ENCODE results near the gene ZBTB16. TPM values are rescaled to one million over a fixed set of nuclear protein-coding genes. Genes with fewer than 3 reads are reported as not detected.

The ZBTB16 gene
- total RNA-seq, 2 experiments from 2014 or later, result 7.4 to 7.6 TPM

DNA sequence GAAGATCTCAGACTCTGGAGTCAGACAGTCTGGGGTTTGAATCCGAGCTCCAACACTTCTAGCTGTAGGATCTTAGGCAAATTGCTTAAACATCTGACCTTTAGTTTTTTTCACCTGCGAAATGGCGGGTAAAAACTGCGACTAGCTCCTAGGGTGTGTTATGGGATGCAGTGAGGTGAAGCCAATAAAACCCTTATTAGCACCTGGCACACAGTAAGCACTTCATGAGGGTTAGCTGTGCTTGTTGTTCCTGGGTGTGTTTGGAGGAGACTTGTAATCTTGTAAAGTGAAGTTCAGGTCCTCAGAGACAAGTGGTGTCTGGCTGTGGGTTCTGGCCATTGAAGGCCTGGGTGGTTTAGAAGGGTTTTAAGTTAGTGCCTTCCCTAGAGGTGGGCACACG is 68.9 kb downstream of the ZBTB16 start:
- Mint-ChIP-seq H3K36me3 (ENCODE audit: low read depth) (no peaks in the 10 kb centered on the region), H3K27me3 (peaks cover 13% of the 10 kb centered on the region), H3K4me3 (no peak overlapping the region), H3K27ac (no peak overlapping the region), H3K4me1 (peaks cover 13% of the 10 kb centered on the region), H3K9me3 (no peaks in the 10 kb centered on the region)
- CTCF ChIA-PET, result interaction anchor here (1.2 kb wide), 1 partner anchor 27 kb away, joined by 5 read pairs; no protein-coding TSS in a partner anchor
- no peak for DNase-seq
- POLR2A ChIA-PET, result no interaction called here

DNA sequence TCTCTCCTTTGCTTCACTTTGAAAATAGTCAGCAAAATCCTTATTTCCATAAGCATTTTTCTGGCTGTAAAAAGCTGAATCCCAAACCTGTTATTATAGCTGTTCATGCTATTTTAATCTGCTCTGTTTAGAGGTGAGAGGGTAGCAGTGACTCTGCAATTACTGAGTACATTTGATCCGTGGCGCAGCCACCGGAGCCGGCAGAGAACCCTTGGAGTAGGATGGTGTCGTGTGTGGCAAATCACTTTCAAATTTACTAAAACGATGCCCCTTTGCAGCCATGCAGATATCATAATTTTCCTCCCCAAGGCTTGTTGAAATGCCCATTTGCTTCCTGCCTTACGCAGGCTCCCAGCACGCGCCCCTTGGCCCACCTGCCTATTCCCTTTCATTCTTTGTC is 69.6 kb downstream of the ZBTB16 start:
- Mint-ChIP-seq H3K27ac (no peak overlapping the region), H3K4me1 (peaks cover 13% of the 10 kb centered on the region), H3K27me3 (peaks cover 13% of the 10 kb centered on the region), H3K4me3 (no peak overlapping the region), H3K36me3 (ENCODE audit: low read depth) (no peaks in the 10 kb centered on the region), H3K9me3 (no peaks in the 10 kb centered on the region)
- ChIA-PET CTCF (no interaction called here), POLR2A (no interaction called here)
- no peak for DNase-seq

DNA sequence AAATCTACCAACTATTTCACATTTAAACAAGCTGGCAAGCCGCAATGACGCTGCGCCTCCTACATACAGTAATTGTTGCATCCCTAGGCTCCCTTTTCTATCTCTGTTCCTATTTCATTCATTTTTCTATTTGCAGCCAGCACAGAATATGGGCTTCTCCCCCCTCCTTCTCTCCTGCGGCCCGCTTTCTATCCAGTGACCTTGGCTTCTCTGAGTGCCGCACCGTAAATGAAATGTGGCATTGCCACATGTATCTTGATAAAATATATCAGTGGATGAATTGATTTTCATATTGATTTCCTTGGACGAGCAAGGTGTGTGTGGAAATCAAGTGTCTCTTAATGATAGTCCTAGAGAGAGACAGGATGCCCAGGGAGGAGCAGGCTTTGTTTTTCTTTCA is 70.2 kb downstream of the ZBTB16 start:
- H3K4me1 Mint-ChIP-seq, result peaks cover 13% of the 10 kb centered on the region
- no peak for DNase-seq
- H3K27me3 Mint-ChIP-seq, result peaks cover 11% of the 10 kb centered on the region
- no peak overlapping the region for H3K4me3 Mint-ChIP-seq
- no peaks in the 10 kb centered on the region for H3K36me3 Mint-ChIP-seq (ENCODE audit: low read depth)
- CTCF ChIA-PET, result no interaction called here
- no peak overlapping the region for H3K27ac Mint-ChIP-seq
- no peaks in the 10 kb centered on the region for H3K9me3 Mint-ChIP-seq
- POLR2A ChIA-PET, result no interaction called here

DNA sequence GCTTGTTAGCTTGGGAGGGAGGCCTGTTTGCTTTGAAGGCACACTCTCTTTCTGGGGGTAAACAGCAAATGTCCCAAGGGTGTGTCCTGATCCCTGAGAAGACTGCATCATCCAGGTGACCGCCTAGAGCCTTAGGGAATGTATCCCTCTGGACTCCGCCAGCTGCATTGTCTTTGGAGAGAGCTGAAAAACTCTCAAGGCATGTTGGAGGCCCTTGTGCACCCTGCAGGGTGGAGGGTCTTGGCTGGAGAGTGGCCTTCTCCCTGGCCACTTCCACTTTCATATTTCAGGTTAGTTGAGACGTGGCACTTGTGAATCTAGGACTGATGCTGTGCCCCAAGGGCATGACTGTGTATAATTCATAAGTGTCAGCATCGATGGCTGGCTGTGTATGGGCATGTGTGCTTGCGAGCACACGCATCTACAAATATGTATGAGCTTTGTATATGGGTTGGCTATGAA is 70.6 kb downstream of the ZBTB16 start:
- H3K27ac Mint-ChIP-seq, result no peak overlapping the region
- no peaks in the 10 kb centered on the region for H3K9me3 Mint-ChIP-seq
- H3K36me3 Mint-ChIP-seq (ENCODE audit: low read depth), result no peaks in the 10 kb centered on the region
- no peak overlapping the region for H3K4me3 Mint-ChIP-seq
- H3K27me3 Mint-ChIP-seq, result peaks cover 11% of the 10 kb centered on the region
- CTCF ChIA-PET, result no interaction called here
- POLR2A ChIA-PET, result no interaction called here
- H3K4me1 Mint-ChIP-seq, result peaks cover 13% of the 10 kb centered on the region
- DNase-seq, result no peak

DNA sequence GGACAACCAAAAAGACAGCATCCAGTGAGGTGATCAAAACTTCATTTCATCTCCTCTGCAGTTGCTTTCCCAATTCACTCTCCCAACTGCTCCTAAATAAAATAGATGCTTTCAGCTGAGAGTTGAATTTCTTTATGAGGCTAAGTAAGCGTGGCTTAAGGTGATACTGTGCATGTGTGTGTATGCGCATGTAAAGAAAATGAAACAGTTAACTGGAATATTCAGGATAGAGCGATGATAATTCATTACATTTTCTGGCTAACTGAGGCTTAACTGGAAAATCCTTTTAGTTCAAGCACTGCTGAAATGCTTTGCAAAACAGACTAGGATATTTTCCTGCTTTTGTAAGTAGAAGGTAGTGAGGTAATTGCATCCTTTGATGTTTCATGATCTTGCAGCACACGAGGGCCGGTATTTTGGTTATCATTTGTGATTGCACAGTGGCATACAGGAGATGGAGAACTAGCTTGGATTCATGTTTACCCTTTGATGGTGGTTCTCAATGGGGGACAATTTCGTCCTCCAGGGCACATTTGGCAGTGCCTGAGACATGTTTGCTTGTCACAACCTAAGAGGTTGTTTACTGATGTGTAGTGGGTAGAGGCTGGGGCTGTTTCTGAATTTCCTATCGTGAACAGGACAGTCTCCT is 71.2 kb downstream of the ZBTB16 start:
- CTCF ChIA-PET, result no interaction called here
- Mint-ChIP-seq H3K4me1 (peaks cover 18% of the 10 kb centered on the region), H3K27ac (no peak overlapping the region), H3K36me3 (ENCODE audit: low read depth) (no peaks in the 10 kb centered on the region), H3K4me3 (no peak overlapping the region), H3K27me3 (peaks cover 5% of the 10 kb centered on the region), H3K9me3 (no peaks in the 10 kb centered on the region)
- POLR2A ChIA-PET, result no interaction called here
- no peak for DNase-seq

DNA sequence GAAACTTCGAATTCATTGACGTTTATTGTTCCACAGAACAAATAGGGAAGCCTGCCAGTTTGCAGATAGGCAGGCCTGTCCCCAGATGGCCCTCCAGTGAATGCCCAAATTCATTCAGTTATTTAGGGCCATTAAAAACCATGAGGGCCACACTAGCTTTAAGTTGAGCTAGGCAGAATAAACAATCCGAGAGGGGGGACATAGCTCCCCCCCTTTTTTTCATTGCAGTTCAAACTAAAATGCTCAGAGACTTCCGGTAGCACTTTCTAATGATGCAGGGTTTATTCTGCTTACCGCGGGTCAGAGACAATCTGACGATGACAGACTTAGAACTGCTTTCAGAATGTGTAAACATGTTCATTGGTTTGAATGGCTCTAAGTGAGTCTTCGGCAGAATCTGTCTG is 72.0 kb downstream of the ZBTB16 start:
- DNase-seq, result no peak
- CTCF ChIA-PET, result no interaction called here
- POLR2A ChIA-PET, result no interaction called here
- H3K9me3 Mint-ChIP-seq, result peaks cover 2% of the 10 kb centered on the region
- H3K27me3 Mint-ChIP-seq, result peaks cover under 1% of the 10 kb centered on the region
- H3K4me3 Mint-ChIP-seq, result no peak overlapping the region
- H3K36me3 Mint-ChIP-seq (ENCODE audit: low read depth), result no peaks in the 10 kb centered on the region
- no peak overlapping the region for H3K27ac Mint-ChIP-seq
- H3K4me1 Mint-ChIP-seq, result peaks cover 24% of the 10 kb centered on the region

DNA sequence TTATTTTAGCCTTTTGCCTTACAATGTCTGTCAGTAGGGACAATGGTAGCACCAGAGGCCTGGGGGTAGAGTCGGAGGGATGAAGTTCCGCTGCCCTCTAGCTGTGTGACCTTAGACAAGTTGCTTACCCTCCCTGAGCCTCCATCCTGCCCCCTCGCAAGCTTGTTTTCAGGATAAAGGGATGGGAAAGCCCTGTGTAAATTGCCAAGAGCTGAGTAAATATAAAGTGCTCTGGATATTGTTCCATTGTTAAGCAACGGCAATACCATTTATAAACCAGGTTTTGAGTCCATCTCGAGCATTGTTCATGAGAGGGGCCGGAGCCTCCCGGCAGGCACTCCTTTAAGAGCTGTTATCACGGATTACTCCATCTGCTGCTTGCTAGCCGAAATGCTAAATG is 72.9 kb downstream of the ZBTB16 start:
- ChIA-PET CTCF (no interaction called here), POLR2A (no interaction called here)
- no peaks in the 10 kb centered on the region for H3K27me3 Mint-ChIP-seq
- H3K4me1 Mint-ChIP-seq, result peaks cover 31% of the 10 kb centered on the region
- H3K4me3 Mint-ChIP-seq, result no peak overlapping the region
- no peaks in the 10 kb centered on the region for H3K36me3 Mint-ChIP-seq (ENCODE audit: low read depth)
- peaks cover 2% of the 10 kb centered on the region for H3K9me3 Mint-ChIP-seq
- no peak overlapping the region for H3K27ac Mint-ChIP-seq
- no peak for DNase-seq

DNA sequence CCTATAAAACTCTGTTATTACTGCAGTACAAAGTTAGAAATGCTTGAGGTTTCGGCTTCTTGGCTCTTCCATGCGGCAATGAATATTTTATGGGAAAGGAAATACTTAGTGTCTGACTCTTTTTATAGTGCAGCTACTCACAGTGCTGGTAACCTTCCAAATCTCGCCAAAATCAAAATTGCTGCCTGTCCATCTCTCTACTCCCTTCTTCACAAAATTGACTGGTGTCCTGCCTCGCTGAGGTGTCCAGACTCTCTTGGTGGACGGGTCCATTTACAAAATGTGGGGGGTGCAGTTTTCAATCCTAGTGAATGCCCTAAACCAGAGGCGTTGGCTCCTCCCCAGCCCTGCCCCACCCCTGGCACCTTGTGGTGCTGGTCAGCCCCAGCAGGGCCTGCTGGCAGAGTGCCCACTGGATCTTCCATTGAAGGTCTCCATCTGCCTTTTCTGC is 73.5 kb downstream of the ZBTB16 start:
- no peak for DNase-seq
- Mint-ChIP-seq H3K27ac (no peak overlapping the region), H3K4me1 (peaks cover 36% of the 10 kb centered on the region), H3K9me3 (peaks cover 2% of the 10 kb centered on the region), H3K27me3 (no peaks in the 10 kb centered on the region), H3K36me3 (ENCODE audit: low read depth) (no peaks in the 10 kb centered on the region), H3K4me3 (no peak overlapping the region)
- ChIA-PET POLR2A (no interaction called here), CTCF (no interaction called here)

DNA sequence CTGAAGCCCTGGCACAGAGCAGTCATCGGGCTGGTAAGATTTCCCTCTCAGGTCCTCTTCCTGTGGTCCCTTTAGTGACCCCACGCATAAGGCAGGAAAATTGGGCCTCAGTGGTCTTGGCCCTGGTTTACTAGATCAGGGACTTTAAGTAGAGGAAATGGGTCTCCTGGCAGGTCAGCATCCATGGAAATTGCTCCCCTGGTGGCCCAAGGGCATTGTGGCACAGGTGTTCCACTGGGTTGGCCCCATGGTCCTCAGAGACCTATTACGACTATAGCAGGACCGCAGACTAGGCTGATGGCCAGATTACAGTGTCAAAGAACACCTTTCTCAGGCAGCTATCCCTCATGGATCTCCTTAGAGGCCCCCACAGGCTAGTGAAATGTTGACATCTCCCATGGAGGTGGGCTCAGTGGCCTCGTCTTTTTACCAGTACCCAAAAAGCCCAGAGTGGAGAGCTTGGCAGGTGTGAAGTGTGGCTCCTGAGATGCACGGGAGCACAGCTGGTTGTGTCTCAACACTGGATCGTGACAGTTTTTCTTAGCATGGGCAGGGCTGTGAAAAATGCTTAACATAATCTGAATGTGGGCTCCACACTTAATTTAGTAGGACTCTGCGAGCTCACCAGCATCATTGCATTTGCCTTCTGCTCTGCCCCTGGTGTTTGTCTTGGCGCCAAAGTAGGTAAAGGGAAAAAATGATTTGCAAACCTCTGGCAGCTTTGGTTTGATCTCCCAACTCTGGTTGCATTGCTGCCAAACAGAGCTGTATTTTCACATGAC is 74.2 kb downstream of the ZBTB16 start:
- no peak for DNase-seq
- H3K27ac Mint-ChIP-seq, result no peak overlapping the region
- ChIA-PET CTCF (interaction anchor here (0.7 to 0.8 kb wide), 2 partner anchors 16 to 19 kb away, joined by 3 read pairs; no protein-coding TSS in a partner anchor), POLR2A (no interaction called here)
- H3K4me3 Mint-ChIP-seq, result no peak overlapping the region
- H3K27me3 Mint-ChIP-seq, result no peaks in the 10 kb centered on the region
- peaks cover 2% of the 10 kb centered on the region for H3K9me3 Mint-ChIP-seq
- H3K36me3 Mint-ChIP-seq (ENCODE audit: low read depth), result no peaks in the 10 kb centered on the region
- H3K4me1 Mint-ChIP-seq, result peaks cover 38% of the 10 kb centered on the region

DNA sequence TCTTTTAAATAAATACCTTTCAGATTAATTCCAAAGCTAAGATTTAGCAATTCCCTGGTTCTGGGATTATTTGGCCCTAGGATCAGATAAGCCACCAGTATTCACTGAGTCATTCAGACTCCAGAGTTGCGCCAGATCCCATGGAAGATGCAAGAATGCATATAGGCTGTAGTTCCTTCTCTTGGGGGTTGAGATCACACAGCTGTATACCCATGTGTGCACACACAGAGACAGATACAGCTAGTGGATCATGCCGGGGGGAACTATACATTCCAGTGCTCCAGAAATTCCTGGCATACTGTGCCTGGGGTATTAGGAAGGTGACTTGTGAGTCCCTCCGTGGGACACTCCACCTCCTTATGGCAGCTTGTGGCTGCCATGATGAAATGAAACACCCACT is 75.4 kb downstream of the ZBTB16 start:
- ChIA-PET CTCF (interaction anchor here (0.6 to 0.8 kb wide), 2 partner anchors 15 to 561 kb away, joined by 3 read pairs; no protein-coding TSS in a partner anchor), POLR2A (no interaction called here)
- DNase-seq, result no peak

DNA sequence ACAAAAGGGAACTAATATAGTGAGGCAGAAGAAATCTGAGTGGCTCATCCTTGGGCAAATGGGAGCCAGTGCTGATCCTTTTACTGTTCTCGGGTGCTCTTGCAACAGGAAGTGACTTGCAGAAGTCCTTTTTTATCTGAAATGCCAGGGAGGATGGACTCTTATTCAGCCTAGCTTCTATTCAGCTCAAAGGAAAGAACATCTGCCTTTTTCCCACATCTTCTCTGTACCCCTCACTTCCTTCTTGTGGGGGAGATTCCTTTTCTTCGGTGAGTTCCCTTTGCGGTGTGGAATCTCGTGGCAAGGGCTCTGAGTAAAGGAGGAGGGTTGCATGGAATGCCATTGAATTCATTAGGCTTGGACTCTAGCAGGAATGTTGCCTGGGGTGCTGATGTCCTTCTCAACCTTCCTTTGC is 76.2 kb downstream of the ZBTB16 start:
- H3K4me1 Mint-ChIP-seq, result peaks cover 36% of the 10 kb centered on the region
- no peak overlapping the region for H3K4me3 Mint-ChIP-seq
- POLR2A ChIA-PET, result no interaction called here
- CTCF ChIA-PET, result interaction anchor here (0.9 to 1.4 kb wide), 2 partner anchors 9 to 36 kb away, joined by 3 read pairs; no protein-coding TSS in a partner anchor
- no peaks in the 10 kb centered on the region for H3K27me3 Mint-ChIP-seq
- no peak overlapping the region for H3K27ac Mint-ChIP-seq
- DNase-seq, result no peak
- peaks cover 2% of the 10 kb centered on the region for H3K9me3 Mint-ChIP-seq
- no peaks in the 10 kb centered on the region for H3K36me3 Mint-ChIP-seq (ENCODE audit: low read depth)

More for the DNA sequence above, 75.4 kb downstream of the ZBTB16 start:
- H3K4me3 Mint-ChIP-seq, result no peak overlapping the region
- H3K36me3 Mint-ChIP-seq (ENCODE audit: low read depth), result no peaks in the 10 kb centered on the region
- no peak overlapping the region for H3K27ac Mint-ChIP-seq
- H3K27me3 Mint-ChIP-seq, result no peaks in the 10 kb centered on the region
- peaks cover 38% of the 10 kb centered on the region for H3K4me1 Mint-ChIP-seq
- H3K9me3 Mint-ChIP-seq, result peaks cover 2% of the 10 kb centered on the region

DNA sequence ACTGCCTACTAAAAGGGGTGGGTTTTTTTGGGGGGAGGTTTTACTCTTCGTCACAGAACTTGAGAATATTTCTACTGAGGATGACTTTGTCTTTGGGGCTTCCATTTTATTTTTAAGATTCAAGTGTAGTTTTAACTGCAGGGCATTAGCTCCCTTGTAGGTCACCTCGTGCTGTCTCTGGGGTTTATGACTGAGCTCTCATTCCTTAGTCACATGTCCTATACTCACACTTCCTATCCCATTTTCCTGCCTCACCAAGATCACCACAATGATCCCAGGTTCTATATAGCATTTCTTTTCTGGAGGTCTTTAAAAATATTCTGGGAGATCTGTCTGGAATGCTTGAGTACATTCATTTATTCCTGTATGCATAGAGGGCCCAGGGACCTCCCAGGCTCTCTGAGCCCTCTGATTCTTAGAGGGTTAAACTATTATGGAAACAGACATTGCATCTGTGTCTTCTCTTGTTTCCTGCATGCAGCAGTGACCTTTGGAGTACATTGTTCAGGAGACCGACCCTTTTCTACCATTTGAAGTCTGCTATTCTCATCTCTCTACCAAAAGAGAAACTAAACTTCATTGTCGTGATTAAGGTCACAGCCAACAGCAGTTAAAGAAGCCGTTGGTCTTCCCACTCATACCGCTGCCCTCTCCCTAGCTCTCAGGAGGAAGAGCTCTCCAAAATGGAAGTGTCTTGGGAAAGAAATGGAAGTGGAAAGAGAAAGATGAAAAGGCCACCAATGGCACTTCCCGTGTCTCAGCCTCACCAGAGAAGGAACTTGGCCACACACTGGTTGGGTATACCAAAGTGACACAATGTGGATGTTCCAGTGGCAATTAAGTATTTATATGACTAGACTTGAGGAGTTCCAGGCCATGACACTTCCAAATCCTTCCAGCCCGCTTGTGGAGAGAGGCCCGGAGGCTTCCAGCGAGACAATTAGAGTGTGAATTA is 77.5 kb downstream of the ZBTB16 start:
- peak overlapping the region; percentile 56 for H3K27ac Mint-ChIP-seq
- no peak overlapping the region for H3K4me3 Mint-ChIP-seq
- peaks cover 31% of the 10 kb centered on the region for H3K4me1 Mint-ChIP-seq
- CTCF ChIA-PET, result interaction anchor here (0.9 to 1.4 kb wide), 2 partner anchors 8 to 35 kb away, joined by 3 read pairs; no protein-coding TSS in a partner anchor
- H3K27me3 Mint-ChIP-seq, result no peaks in the 10 kb centered on the region
- no peak for DNase-seq
- peaks cover 2% of the 10 kb centered on the region for H3K9me3 Mint-ChIP-seq
- POLR2A ChIA-PET, result interaction anchor here (0.6 kb wide), 1 partner anchor 83 kb away, joined by 8 read pairs; no protein-coding TSS in a partner anchor
- no peaks in the 10 kb centered on the region for H3K36me3 Mint-ChIP-seq (ENCODE audit: low read depth)
